ENCODE data around the gene NUMBL. TPM values are rescaled to one million over a fixed set of nuclear protein-coding genes. Genes with fewer than 3 reads are reported as not detected.
"Not testable (repeated sequence)": the region's sequence is repeated elsewhere in the genome, so short reads cannot be mapped to it uniquely, and the experiment has no call there.

Gene NUMBL
- total RNA-seq, 2 experiments from 2014 or later = 6.4 to 7.2 TPM

GRCh38 chr19:40641281-40641680, 49.2 kb downstream of the NUMBL start:
- Mint-ChIP-seq H3K27me3 (peaks cover 6% of the 10 kb centered on the region), H3K9me3 (ENCODE audit: low read depth) (no peaks in the 10 kb centered on the region), H3K4me3 (no peak overlapping the region), H3K4me1 (peaks cover 8% of the 10 kb centered on the region), H3K27ac (no peak overlapping the region), H3K36me3 (no peaks in the 10 kb centered on the region)
- no peak for ATAC-seq
- no peak for DNase-seq
- CTCF ChIA-PET = no interaction called here

- no peaks in the 10 kb centered on the region for H3K9me3 Mint-ChIP-seq (ENCODE audit: low read depth)
- peaks cover 4% of the 10 kb centered on the region for H3K4me1 Mint-ChIP-seq
- no peak overlapping the region for H3K27ac Mint-ChIP-seq
- no peak overlapping the region for H3K4me3 Mint-ChIP-seq
- ATAC-seq = no peak
- DNase-seq = no peak
- CTCF ChIA-PET = no interaction called here
- H3K36me3 Mint-ChIP-seq = no peaks in the 10 kb centered on the region
- peaks cover 2% of the 10 kb centered on the region for H3K27me3 Mint-ChIP-seq
Observed at GRCh38 chr19:40640744-40641143, 49.7 kb downstream of the NUMBL start.

GRCh38 chr19:40639638-40639982, 50.8 kb downstream of the NUMBL start:
- peaks cover 3% of the 10 kb centered on the region for H3K4me1 Mint-ChIP-seq
- H3K27me3 Mint-ChIP-seq = peaks cover 7% of the 10 kb centered on the region
- ATAC-seq (no peak), DNase-seq (no peak)
- H3K27ac Mint-ChIP-seq = no peak overlapping the region
- no peaks in the 10 kb centered on the region for H3K9me3 Mint-ChIP-seq (ENCODE audit: low read depth)
- CTCF ChIA-PET = no interaction called here
- H3K36me3 Mint-ChIP-seq = no peaks in the 10 kb centered on the region
- no peak overlapping the region for H3K4me3 Mint-ChIP-seq

- Mint-ChIP-seq H3K27me3 (peaks cover 13% of the 10 kb centered on the region), H3K4me3 (no peak overlapping the region), H3K27ac (no peak overlapping the region), H3K36me3 (no peaks in the 10 kb centered on the region), H3K4me1 (peaks cover 3% of the 10 kb centered on the region), H3K9me3 (ENCODE audit: low read depth) (no peaks in the 10 kb centered on the region)
- ATAC-seq (no peak), DNase-seq (no peak)
- CTCF ChIA-PET = interaction anchor here (1.0 to 1.7 kb wide), 3 partner anchors 18 to 24 kb away, joined by 3 to 5 read pairs (median 4); no protein-coding TSS in a partner anchor
Observed at GRCh38 chr19:40638327-40638726, 52.1 kb downstream of the NUMBL start.

GRCh38 chr19:40633207-40633606, 57.2 kb downstream of the NUMBL start:
- DNase-seq = no peak
- peaks cover 13% of the 10 kb centered on the region for H3K27me3 Mint-ChIP-seq
- H3K9me3 Mint-ChIP-seq (ENCODE audit: low read depth) = no peaks in the 10 kb centered on the region
- CTCF ChIA-PET = interaction anchor here (1.0 to 4.7 kb wide), 12 partner anchors 10 to 328 kb away, joined by 3 to 88 read pairs (median 18); partner anchors contain the start of genes BLVRB and LTBP4
- H3K36me3 Mint-ChIP-seq = peaks cover 3% of the 10 kb centered on the region
- no peak overlapping the region for H3K4me3 Mint-ChIP-seq
- H3K4me1 Mint-ChIP-seq = peaks cover 4% of the 10 kb centered on the region
- no peak overlapping the region for H3K27ac Mint-ChIP-seq
- no peak for ATAC-seq

- CTCF ChIA-PET = interaction anchor here (1.0 to 4.7 kb wide), 10 partner anchors 9 to 328 kb away, joined by 3 to 88 read pairs (median 18); partner anchors contain the start of genes BLVRB and LTBP4
- DNase-seq (no peak), ATAC-seq (no peak)
- H3K9me3 Mint-ChIP-seq (ENCODE audit: low read depth) = no peaks in the 10 kb centered on the region
- H3K27me3 Mint-ChIP-seq = peaks cover 13% of the 10 kb centered on the region
- peaks cover 4% of the 10 kb centered on the region for H3K4me1 Mint-ChIP-seq
- H3K36me3 Mint-ChIP-seq = peaks cover 3% of the 10 kb centered on the region
- H3K4me3 Mint-ChIP-seq = no peak overlapping the region
- H3K27ac Mint-ChIP-seq = no peak overlapping the region
Observed at GRCh38 chr19:40632311-40633036, 58.0 kb downstream of the NUMBL start.

- H3K4me1 Mint-ChIP-seq = peaks cover 7% of the 10 kb centered on the region
- no peak for ATAC-seq
- CTCF ChIA-PET = interaction anchor here (1.4 to 1.5 kb wide), 4 partner anchors 27 to 325 kb away, joined by 3 to 4 read pairs (median 3); no protein-coding TSS in a partner anchor
- DNase-seq = no peak
- no peak overlapping the region for H3K27ac Mint-ChIP-seq
- H3K4me3 Mint-ChIP-seq = no peak overlapping the region
- peaks cover 3% of the 10 kb centered on the region for H3K36me3 Mint-ChIP-seq
- H3K9me3 Mint-ChIP-seq (ENCODE audit: low read depth) = no peaks in the 10 kb centered on the region
- H3K27me3 Mint-ChIP-seq = peaks cover 11% of the 10 kb centered on the region
Observed at GRCh38 chr19:40630571-40631160, 59.8 kb downstream of the NUMBL start.

- Mint-ChIP-seq H3K4me1 (peaks cover 14% of the 10 kb centered on the region), H3K9me3 (ENCODE audit: low read depth) (no peaks in the 10 kb centered on the region), H3K4me3 (no peak overlapping the region), H3K27me3 (peaks cover 3% of the 10 kb centered on the region), H3K36me3 (peaks cover 8% of the 10 kb centered on the region), H3K27ac (no peak overlapping the region)
- ATAC-seq (no peak), DNase-seq (no peak)
- CTCF ChIA-PET = no interaction called here
Observed at GRCh38 chr19:40629346-40629745, 61.1 kb downstream of the NUMBL start.

GRCh38 chr19:40627486-40628279, 62.8 kb downstream of the NUMBL start:
- Mint-ChIP-seq H3K27me3 (no peaks in the 10 kb centered on the region), H3K4me1 (peaks cover 13% of the 10 kb centered on the region), H3K36me3 (peaks cover 9% of the 10 kb centered on the region), H3K9me3 (ENCODE audit: low read depth) (no peaks in the 10 kb centered on the region), H3K27ac (no peak overlapping the region), H3K4me3 (no peak overlapping the region)
- CTCF ChIA-PET = no interaction called here
- no peak for ATAC-seq
- no peak for DNase-seq

GRCh38 chr19:40626918-40627317, 63.5 kb downstream of the NUMBL start:
- CTCF ChIA-PET = interaction anchor here (7.4 kb wide), 1 partner anchor 7 kb away, joined by 73 read pairs; no protein-coding TSS in a partner anchor

GRCh38 chr19:40625406-40626120, 64.9 kb downstream of the NUMBL start:
- H3K4me1 Mint-ChIP-seq = peaks cover 13% of the 10 kb centered on the region
- ATAC-seq = no peak
- no peaks in the 10 kb centered on the region for H3K9me3 Mint-ChIP-seq (ENCODE audit: low read depth)
- CTCF ChIA-PET = interaction anchor here (1.0 to 7.4 kb wide), 2 partner anchors 9 to 10 kb away, joined by 3 to 73 read pairs; no protein-coding TSS in a partner anchor
- no peaks in the 10 kb centered on the region for H3K27me3 Mint-ChIP-seq
- H3K27ac Mint-ChIP-seq = peak overlapping the region; percentile 49
- DNase-seq = no peak
- peaks cover 14% of the 10 kb centered on the region for H3K36me3 Mint-ChIP-seq
- H3K4me3 Mint-ChIP-seq = no peak overlapping the region

More at GRCh38 chr19:40626918-40627317, 63.5 kb downstream of the NUMBL start:
- H3K27me3 Mint-ChIP-seq = no peaks in the 10 kb centered on the region
- peaks cover 11% of the 10 kb centered on the region for H3K36me3 Mint-ChIP-seq
- no peak for ATAC-seq
- no peak overlapping the region for H3K27ac Mint-ChIP-seq
- no peak for DNase-seq
- H3K4me1 Mint-ChIP-seq = peaks cover 13% of the 10 kb centered on the region
- no peaks in the 10 kb centered on the region for H3K9me3 Mint-ChIP-seq (ENCODE audit: low read depth)
- H3K4me3 Mint-ChIP-seq = no peak overlapping the region

- DNase-seq; H3K9me3 Mint-ChIP-seq (ENCODE audit: low read depth); ATAC-seq; H3K27ac Mint-ChIP-seq; H3K4me3 Mint-ChIP-seq; H3K27me3 Mint-ChIP-seq: not testable (repeated sequence)
- peaks cover 12% of the 10 kb centered on the region for H3K4me1 Mint-ChIP-seq
- H3K36me3 Mint-ChIP-seq = peaks cover 16% of the 10 kb centered on the region
- CTCF ChIA-PET = interaction anchor here (7.4 kb wide), 1 partner anchor 10 kb away, joined by 73 read pairs; no protein-coding TSS in a partner anchor
Observed at GRCh38 chr19:40624369-40625153, 65.9 kb downstream of the NUMBL start.
